ENCODE results near the gene PPP1R1B. TPM values are rescaled to one million over a fixed set of nuclear protein-coding genes. Genes with fewer than 3 reads are reported as not detected.

PPP1R1B gene
- total RNA-seq, 2 donors from 2014 or later = 0.22 to 0.42 TPM

DNA sequence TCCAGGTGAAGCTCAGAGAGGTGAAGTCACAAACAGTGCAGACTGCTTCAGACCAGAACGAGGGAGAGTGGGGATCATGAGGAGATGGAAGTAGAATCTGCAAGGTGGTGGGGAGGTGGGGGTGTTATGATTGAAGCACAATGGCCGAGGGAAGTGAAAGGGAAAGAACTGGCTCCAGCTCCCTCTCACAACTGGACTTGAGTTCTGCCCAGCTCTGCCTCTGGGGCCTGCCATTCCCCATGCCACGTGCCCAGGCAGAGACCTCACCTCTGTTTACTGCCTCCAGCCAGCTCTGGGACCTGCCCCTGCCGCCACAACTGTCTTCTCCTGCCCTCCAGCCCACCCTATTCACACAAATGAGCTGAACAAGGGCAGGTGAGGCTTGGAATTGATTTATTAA, 44.0 kb downstream of the PPP1R1B start:
- Mint-ChIP-seq H3K27ac (no peak overlapping the region), H3K4me3 (no peak overlapping the region), H3K36me3 (ENCODE audit: low read depth) (peaks cover 3% of the 10 kb centered on the region), H3K27me3 (peaks cover 26% of the 10 kb centered on the region), H3K4me1 (peaks cover 11% of the 10 kb centered on the region)
- no peak for ATAC-seq
- DNase-seq = no peak
- no peaks in the 10 kb centered on the region for H3K9me3 ChIP-seq (ENCODE audit: control insufficient read depth, low read length, poor library complexity, severe bottlenecking)

DNA sequence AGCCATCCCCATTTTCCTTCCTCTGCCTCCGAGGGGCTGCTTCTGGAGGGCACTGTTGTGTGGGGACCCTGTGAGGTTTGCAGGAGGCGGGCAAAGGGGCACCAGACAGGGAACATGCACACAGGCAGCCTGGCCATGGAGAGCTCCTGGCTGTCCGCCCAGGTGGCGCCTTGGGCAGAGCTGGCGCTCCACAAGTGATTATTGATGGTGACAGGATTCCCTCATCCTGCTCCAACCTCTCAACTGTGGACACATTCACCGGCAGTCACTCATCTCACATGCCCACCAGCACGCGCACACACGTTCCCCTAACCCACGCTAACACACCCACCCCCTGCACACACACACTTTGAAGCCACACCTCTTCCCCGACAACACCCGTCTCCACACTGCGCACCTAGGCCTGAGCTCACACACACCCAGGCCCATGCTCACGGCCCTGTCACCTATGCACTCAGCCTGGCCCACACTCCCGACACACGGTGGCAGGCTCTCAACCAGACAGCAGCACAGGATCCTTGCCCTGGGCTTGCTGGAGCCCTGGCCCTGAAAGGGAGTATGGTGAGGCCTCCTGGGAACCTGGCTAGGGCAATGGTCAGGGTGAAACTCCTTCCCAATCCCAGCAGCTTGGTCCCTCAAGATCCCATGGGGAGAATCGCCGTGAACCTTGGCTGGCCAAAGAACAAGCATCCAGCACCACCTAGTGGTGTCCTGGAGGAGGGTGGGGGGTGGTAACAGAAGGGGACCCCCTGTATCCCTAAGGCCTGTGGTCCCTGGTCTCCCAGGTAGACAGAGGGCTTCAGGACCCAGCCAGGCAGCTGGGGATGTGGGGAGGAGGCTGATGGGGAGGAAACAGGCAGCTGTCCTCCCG, 45.1 kb downstream of the PPP1R1B start:
- H3K36me3 Mint-ChIP-seq (ENCODE audit: low read depth) = peaks cover 3% of the 10 kb centered on the region
- peak overlapping the region; percentile 57 for H3K27ac Mint-ChIP-seq
- ATAC-seq = no peak
- H3K4me1 Mint-ChIP-seq = peaks cover 15% of the 10 kb centered on the region
- DNase-seq = no peak
- no peak overlapping the region for H3K4me3 Mint-ChIP-seq
- H3K9me3 ChIP-seq (ENCODE audit: control insufficient read depth, low read length, poor library complexity, severe bottlenecking) = no peaks in the 10 kb centered on the region
- H3K27me3 Mint-ChIP-seq = peaks cover 16% of the 10 kb centered on the region

- peaks cover 22% of the 10 kb centered on the region for H3K4me1 Mint-ChIP-seq
Measured at GRCh38 chr17:39672522-39673334, 46.0 kb downstream of the PPP1R1B start.

DNA sequence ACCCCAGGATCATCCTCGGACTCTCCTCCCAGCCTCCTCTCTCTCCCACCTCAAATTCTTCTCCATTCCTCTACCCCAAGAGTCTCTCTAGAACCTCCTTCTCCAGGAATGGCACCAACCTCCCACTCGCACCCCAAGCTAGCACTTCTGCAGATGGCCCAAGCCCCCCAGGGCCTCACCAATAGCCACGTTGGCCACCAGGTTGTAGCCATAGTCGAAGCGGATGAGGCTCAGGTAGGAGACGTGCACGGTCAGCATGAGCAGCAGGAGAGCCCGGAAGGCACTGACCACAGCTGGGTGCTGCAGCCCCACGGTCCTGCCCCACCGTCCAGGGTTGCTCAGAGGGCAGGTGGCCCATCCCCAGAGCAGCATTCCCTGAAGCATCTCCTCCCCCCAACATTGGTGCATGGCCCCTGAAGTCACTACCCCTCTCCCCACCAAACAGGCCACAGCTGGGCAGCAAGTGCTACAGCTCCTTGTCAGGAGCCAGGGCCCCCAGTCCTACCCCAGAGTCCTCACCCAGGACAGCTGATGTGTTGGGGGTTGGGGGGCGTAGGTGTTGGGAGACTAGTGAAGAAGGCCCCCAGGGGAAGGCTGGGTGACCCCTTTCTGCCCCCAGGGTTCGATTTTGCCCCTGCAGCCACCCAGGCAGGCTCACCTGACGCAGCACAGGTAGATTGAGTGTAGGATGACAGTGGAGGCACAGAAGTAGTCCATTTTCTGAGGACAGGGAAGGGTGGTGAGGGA, 46.8 kb downstream of the PPP1R1B start:
- ATAC-seq = no peak
- Mint-ChIP-seq H3K4me3 (no peak overlapping the region), H3K4me1 (peaks cover 21% of the 10 kb centered on the region), H3K27me3 (peaks cover 11% of the 10 kb centered on the region), H3K27ac (no peak overlapping the region), H3K36me3 (ENCODE audit: low read depth) (peaks cover 2% of the 10 kb centered on the region)
- no peak for DNase-seq
- no peaks in the 10 kb centered on the region for H3K9me3 ChIP-seq (ENCODE audit: control insufficient read depth, low read length, poor library complexity, severe bottlenecking)

More at GRCh38 chr17:39672522-39673334, 46.0 kb downstream of the PPP1R1B start:
- DNase-seq = no peak
- H3K9me3 ChIP-seq (ENCODE audit: control insufficient read depth, low read length, poor library complexity, severe bottlenecking) = no peaks in the 10 kb centered on the region
- H3K27me3 Mint-ChIP-seq = peaks cover 14% of the 10 kb centered on the region
- no peak for ATAC-seq
- H3K4me3 Mint-ChIP-seq = no peak overlapping the region
- H3K36me3 Mint-ChIP-seq (ENCODE audit: low read depth) = peaks cover 3% of the 10 kb centered on the region
- H3K27ac Mint-ChIP-seq = no peak overlapping the region

GRCh38 chr17:39674179-39674578, 47.4 kb downstream of the PPP1R1B start:
- H3K4me3 Mint-ChIP-seq = no peak overlapping the region
- no peaks in the 10 kb centered on the region for H3K9me3 ChIP-seq (ENCODE audit: control insufficient read depth, low read length, poor library complexity, severe bottlenecking)
- H3K27me3 Mint-ChIP-seq = peaks cover 8% of the 10 kb centered on the region
- H3K27ac Mint-ChIP-seq = no peak overlapping the region
- ATAC-seq = no peak
- H3K36me3 Mint-ChIP-seq (ENCODE audit: low read depth) = no peaks in the 10 kb centered on the region
- no peak for DNase-seq
- H3K4me1 Mint-ChIP-seq = peaks cover 21% of the 10 kb centered on the region

- no peaks in the 10 kb centered on the region for H3K9me3 ChIP-seq (ENCODE audit: control insufficient read depth, low read length, poor library complexity, severe bottlenecking)
- no peaks in the 10 kb centered on the region for H3K36me3 Mint-ChIP-seq (ENCODE audit: low read depth)
- H3K4me3 Mint-ChIP-seq = no peak overlapping the region
- H3K27me3 Mint-ChIP-seq = peaks cover 8% of the 10 kb centered on the region
- no peak overlapping the region for H3K27ac Mint-ChIP-seq
- DNase-seq (no peak), ATAC-seq (no peak)
- peaks cover 28% of the 10 kb centered on the region for H3K4me1 Mint-ChIP-seq
Measured at GRCh38 chr17:39674702-39675389, 48.1 kb downstream of the PPP1R1B start.

- H3K9me3 ChIP-seq (ENCODE audit: control insufficient read depth, low read length, poor library complexity, severe bottlenecking) = no peaks in the 10 kb centered on the region
- H3K36me3 Mint-ChIP-seq (ENCODE audit: low read depth) = no peaks in the 10 kb centered on the region
- peak overlapping the region; percentile 89 for H3K27ac Mint-ChIP-seq
- peak overlapping the region; percentile 19 for H3K4me3 Mint-ChIP-seq
- no peak for DNase-seq
- H3K27me3 Mint-ChIP-seq = peaks cover 5% of the 10 kb centered on the region
- peaks cover 35% of the 10 kb centered on the region for H3K4me1 Mint-ChIP-seq
- ATAC-seq = no peak
Measured at GRCh38 chr17:39675390-39676082, 48.8 kb downstream of the PPP1R1B start.

DNA sequence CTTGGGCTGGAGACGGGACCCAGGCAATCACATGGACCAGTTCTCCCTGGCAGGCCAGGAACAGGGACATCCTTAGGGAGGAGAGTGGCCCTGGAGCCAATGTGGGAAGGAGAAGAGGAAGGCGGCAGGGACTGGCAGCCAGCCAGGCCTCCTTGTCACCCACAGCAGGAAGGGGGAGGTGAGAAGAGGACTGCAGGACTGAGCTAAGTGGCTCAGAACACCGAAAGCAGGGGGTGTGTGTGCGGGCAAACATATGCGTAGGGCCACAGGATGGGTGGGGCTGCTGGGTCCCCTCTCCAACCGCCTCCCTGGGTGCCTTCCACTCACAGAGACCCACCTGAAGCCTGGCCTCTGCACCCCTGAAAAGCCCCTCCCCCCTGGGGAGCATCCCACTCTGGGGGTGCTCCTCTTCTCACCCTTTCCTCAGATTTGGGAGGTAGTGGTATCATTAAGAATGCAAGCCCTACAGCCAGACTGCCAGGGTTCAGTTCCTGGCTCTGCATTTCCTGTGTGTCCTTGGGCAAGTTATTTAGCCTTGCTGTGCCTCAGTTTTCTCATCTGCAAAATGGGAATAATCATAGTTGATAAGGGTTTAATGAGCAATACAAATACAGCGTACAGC, 49.6 kb downstream of the PPP1R1B start:
- DNase-seq (no peak), ATAC-seq (peak; percentile 75)
- H3K36me3 Mint-ChIP-seq (ENCODE audit: low read depth) = no peaks in the 10 kb centered on the region
- peak overlapping the region; percentile 56 for H3K4me3 Mint-ChIP-seq
- H3K4me1 Mint-ChIP-seq = peaks cover 38% of the 10 kb centered on the region
- peaks cover 4% of the 10 kb centered on the region for H3K27me3 Mint-ChIP-seq
- H3K27ac Mint-ChIP-seq = peak overlapping the region; percentile 89
- no peaks in the 10 kb centered on the region for H3K9me3 ChIP-seq (ENCODE audit: control insufficient read depth, low read length, poor library complexity, severe bottlenecking)

DNA sequence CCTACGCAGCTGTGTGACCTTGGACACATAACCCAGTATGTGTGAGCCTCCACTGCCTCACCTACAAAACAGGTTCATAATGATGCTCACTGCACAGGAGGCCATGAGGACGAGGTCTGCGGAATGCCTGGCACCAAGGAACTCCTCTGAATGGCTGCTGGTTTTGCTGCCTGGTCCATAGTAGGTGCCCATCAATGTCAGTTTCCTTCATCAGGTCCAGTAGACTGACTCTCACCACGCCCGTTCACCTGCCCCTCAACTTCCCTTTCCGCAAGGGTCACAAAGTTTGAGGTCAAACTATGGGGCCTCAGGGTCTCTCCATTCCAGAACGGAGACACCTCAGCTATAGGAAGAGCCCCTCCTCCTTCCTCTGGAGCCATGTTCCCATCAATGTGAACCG, 50.3 kb downstream of the PPP1R1B start:
- no peak overlapping the region for H3K4me3 Mint-ChIP-seq
- peak overlapping the region; percentile 98 for H3K27ac Mint-ChIP-seq
- peaks cover under 1% of the 10 kb centered on the region for H3K27me3 Mint-ChIP-seq
- no peaks in the 10 kb centered on the region for H3K9me3 ChIP-seq (ENCODE audit: control insufficient read depth, low read length, poor library complexity, severe bottlenecking)
- DNase-seq = no peak
- peaks cover 35% of the 10 kb centered on the region for H3K4me1 Mint-ChIP-seq
- no peaks in the 10 kb centered on the region for H3K36me3 Mint-ChIP-seq (ENCODE audit: low read depth)
- ATAC-seq = no peak

DNA sequence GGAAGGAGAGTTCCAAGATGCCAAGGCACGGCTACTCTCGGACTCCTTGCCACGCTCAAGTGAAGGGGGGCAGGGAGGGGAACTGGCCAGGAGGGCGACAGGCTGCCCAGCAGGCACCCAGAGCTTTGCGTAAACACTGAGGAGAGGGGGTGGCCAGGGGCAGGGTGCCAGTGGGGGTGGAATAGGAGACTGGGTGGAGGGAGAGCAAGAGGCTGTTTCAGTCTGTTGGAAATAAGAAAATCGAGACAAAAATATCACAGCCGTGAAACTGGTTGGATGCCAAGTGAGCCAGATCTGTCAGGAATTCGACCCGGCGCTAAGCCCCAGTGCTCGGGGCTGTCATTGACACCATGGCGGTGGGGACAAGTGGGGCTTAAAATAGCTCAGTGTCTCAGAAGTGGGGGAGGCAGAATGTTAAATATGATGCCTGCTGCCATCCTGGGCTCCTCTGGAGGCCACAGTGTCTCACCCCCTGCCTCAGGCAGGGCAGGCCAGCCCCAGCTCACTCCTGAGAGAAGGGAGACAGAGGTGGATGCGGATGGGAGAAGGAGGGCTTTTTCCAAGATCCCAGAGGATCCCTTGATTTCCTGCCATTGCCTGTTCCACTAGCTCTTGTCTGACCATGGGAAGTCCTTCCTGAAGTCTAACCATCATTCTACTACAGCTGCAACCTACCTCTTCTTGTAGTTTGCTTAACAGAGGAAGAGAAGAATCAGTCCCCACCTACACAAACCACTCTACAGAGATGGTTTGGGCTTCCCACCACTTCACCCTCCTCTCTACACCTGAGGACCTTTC, 51.0 kb downstream of the PPP1R1B start:
- no peaks in the 10 kb centered on the region for H3K9me3 ChIP-seq (ENCODE audit: control insufficient read depth, low read length, poor library complexity, severe bottlenecking)
- no peak for ATAC-seq
- Mint-ChIP-seq H3K27ac (peak overlapping the region; percentile 98), H3K27me3 (no peaks in the 10 kb centered on the region), H3K4me3 (no peak overlapping the region), H3K4me1 (peaks cover 35% of the 10 kb centered on the region), H3K36me3 (ENCODE audit: low read depth) (no peaks in the 10 kb centered on the region)
- DNase-seq = no peak

- DNase-seq (no peak), ATAC-seq (no peak)
- H3K4me1 Mint-ChIP-seq = peaks cover 35% of the 10 kb centered on the region
- no peaks in the 10 kb centered on the region for H3K27me3 Mint-ChIP-seq
- H3K4me3 Mint-ChIP-seq = no peak overlapping the region
- H3K9me3 ChIP-seq (ENCODE audit: control insufficient read depth, low read length, poor library complexity, severe bottlenecking) = no peaks in the 10 kb centered on the region
- peak overlapping the region; percentile 98 for H3K27ac Mint-ChIP-seq
- peaks cover 4% of the 10 kb centered on the region for H3K36me3 Mint-ChIP-seq (ENCODE audit: low read depth)
Measured at GRCh38 chr17:39678340-39679116, 51.8 kb downstream of the PPP1R1B start.
